GM19397 (cell line): Measurements from ENCODE around the gene RNU1-1.
"Not testable (repeated sequence)": the region's sequence is repeated elsewhere in the genome, so short reads cannot be mapped to it uniquely, and the experiment has no call there.

Experiments used
- ATAC-seq: cut with Tn5 transposase; IDR thresholded peaks from one replicate; pipeline ENCODE4 v1.9.1; 2021; ENCODE audit warnings: mild to moderate bottlenecking, moderate library complexity; ENCODE audit not compliant: unreplicated experiment

The RNU1-1 gene

GRCh38 chr1:16514107-16515055 lies at the start of gene RNU1-1:
Gene RNU1-1 (minus strand): TSS chr1:16514285.
- ATAC-seq, result not testable (repeated sequence)

- ATAC-seq, result not testable (repeated sequence)
Observed at GRCh38 chr1:16561035-16561434, 47.0 kb upstream of the RNU1-1 start.

- not testable (repeated sequence) for ATAC-seq
Observed at GRCh38 chr1:16560498-16560897, 46.4 kb upstream of the RNU1-1 start.

GRCh38 chr1:16559688-16560087 lies 45.6 kb upstream of the RNU1-1 start:
- ATAC-seq, result not testable (repeated sequence)

GRCh38 chr1:16557034-16557433 lies 42.9 kb upstream of the RNU1-1 start:
- ATAC-seq, result not testable (repeated sequence)

GRCh38 chr1:16553244-16553643 lies 39.2 kb upstream of the RNU1-1 start:
- not testable (repeated sequence) for ATAC-seq

GRCh38 chr1:16550212-16550918 lies 36.3 kb upstream of the RNU1-1 start:
- not testable (repeated sequence) for ATAC-seq

GRCh38 chr1:16549545-16549944 lies 35.5 kb upstream of the RNU1-1 start:
- ATAC-seq, result not testable (repeated sequence)

GRCh38 chr1:16547502-16548241 lies 33.6 kb upstream of the RNU1-1 start:
- not testable (repeated sequence) for ATAC-seq

GRCh38 chr1:16545682-16546095 lies 31.6 kb upstream of the RNU1-1 start:
- ATAC-seq, result not testable (repeated sequence)

- ATAC-seq, result not testable (repeated sequence)
Observed at GRCh38 chr1:16540421-16540893, 26.4 kb upstream of the RNU1-1 start.

- not testable (repeated sequence) for ATAC-seq
Observed at GRCh38 chr1:16537528-16537927, 23.4 kb upstream of the RNU1-1 start.

- ATAC-seq, result not testable (repeated sequence)
Observed at GRCh38 chr1:16536796-16537195, 22.7 kb upstream of the RNU1-1 start.

- not testable (repeated sequence) for ATAC-seq
Observed at GRCh38 chr1:16535898-16536297, 21.8 kb upstream of the RNU1-1 start.

- not testable (repeated sequence) for ATAC-seq
Observed at GRCh38 chr1:16535487-16535886, 21.4 kb upstream of the RNU1-1 start.

GRCh38 chr1:16534829-16535456 lies 20.9 kb upstream of the RNU1-1 start:
- not testable (repeated sequence) for ATAC-seq

GRCh38 chr1:16534239-16534828 lies 20.2 kb upstream of the RNU1-1 start:
- not testable (repeated sequence) for ATAC-seq

- not testable (repeated sequence) for ATAC-seq
Observed at GRCh38 chr1:16532235-16532991, 18.3 kb upstream of the RNU1-1 start.

GRCh38 chr1:16528338-16528737 lies 14.3 kb upstream of the RNU1-1 start:
- ATAC-seq, result not testable (repeated sequence)
